22Rv1 (cell line): ENCODE results near the gene CYGB.
A peak's percentile ranks its signal among the peaks of the same experiment; 100 is the strongest.

Experiments
- ZFX ChIP-seq: fragments of 450-650 bp; IDR thresholded peaks from 2 replicates; pipeline ENCODE4 v1.6.1; 2017; ENCODE audit warnings: antibody characterized with exemption, borderline replicate concordance
- TF ChIP-seq, protein P1 (sequence below): fragments of 450-650 bp; IDR thresholded peaks from 2 replicates; pipeline ENCODE4 v1.5.1; 2017; ENCODE audit warnings: mild to moderate bottlenecking

DNA sequence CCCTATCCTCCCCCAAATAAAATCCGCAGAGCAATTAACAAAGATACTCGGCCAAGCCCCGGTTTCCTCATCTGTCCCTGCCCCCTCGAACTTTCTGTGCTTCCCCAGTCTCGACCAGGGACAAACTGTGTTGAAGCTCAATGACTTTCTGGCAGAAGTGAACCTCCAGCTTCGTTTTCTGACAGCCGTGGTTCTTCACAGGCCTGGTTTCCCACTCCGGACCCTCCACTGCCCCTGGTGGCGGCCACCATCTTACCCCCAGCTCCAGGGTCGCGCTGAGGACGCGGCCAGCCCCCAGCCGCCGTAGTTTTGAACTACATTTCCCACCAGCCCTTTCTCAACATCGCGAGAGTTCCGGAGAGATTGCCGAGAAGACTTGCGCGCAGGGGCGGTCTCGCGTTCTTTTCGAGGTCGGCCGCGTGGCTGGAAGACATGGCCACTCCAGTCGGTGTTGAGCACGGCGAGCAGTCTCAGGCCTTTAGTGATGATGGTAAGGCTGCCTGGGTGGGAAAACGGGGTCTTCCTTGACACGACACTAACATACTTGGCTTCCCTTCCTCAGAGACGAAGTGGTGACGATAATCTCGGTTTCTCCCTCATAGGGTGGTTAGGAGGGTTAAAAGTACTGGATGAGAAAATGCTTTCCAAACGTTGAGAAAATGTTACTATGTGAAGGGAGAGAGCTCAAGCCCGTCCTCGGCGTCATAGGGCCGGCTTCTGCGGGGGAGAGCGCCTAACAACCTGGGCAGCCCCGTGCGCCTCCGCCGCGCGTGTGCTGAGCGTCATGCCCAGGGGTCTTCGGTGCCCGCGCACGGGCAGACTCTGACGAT is 20.1 kb upstream of the CYGB start:
- TF ChIP-seq, protein P1, sequence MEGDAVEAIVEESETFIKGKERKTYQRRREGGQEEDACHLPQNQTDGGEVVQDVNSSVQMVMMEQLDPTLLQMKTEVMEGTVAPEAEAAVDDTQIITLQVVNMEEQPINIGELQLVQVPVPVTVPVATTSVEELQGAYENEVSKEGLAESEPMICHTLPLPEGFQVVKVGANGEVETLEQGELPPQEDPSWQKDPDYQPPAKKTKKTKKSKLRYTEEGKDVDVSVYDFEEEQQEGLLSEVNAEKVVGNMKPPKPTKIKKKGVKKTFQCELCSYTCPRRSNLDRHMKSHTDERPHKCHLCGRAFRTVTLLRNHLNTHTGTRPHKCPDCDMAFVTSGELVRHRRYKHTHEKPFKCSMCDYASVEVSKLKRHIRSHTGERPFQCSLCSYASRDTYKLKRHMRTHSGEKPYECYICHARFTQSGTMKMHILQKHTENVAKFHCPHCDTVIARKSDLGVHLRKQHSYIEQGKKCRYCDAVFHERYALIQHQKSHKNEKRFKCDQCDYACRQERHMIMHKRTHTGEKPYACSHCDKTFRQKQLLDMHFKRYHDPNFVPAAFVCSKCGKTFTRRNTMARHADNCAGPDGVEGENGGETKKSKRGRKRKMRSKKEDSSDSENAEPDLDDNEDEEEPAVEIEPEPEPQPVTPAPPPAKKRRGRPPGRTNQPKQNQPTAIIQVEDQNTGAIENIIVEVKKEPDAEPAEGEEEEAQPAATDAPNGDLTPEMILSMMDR = peak; percentile 65
- no peak for TF ChIP-seq ZFX
